Parathyroid adenoma (tissue), 2 donors: ENCODE measurements around the gene LPP.

Source experiments
- H2AFZ ChIP-seq: fragments of 300-600 bp; sonication (generic); one replicate; pipeline ENCODE4 v1.7.0; 2017; ENCODE audit warnings: antibody characterized with exemption, mild to moderate bottlenecking
- H3K27ac ChIP-seq: fragments of 300-600 bp; sonication (generic); one replicate; pipeline ENCODE4 v1.7.0; 2017
- H3K27me3 ChIP-seq: fragments of 300-600 bp; sonication (generic); one replicate; pipeline ENCODE4 v1.7.0; 2017; ENCODE audit warnings: low read length; ENCODE audit not compliant: control insufficient read depth, insufficient read depth
- H3K36me3 ChIP-seq: fragments of 300-600 bp; sonication (generic); one replicate; pipeline ENCODE4 v1.7.0; 2017; ENCODE audit warnings: low read length; ENCODE audit not compliant: control insufficient read depth, insufficient read depth
- H3K4me1 ChIP-seq: fragments of 300-600 bp; sonication (generic); one replicate; pipeline ENCODE4 v1.7.0; 2017; ENCODE audit warnings: control low read depth
- H3K4me2 ChIP-seq: fragments of 300-600 bp; sonication (generic); one replicate; pipeline ENCODE4 v1.7.0; 2017; ENCODE audit warnings: low read length
- H3K4me3 ChIP-seq: fragments of 300-600 bp; sonication (generic); one replicate; pipeline ENCODE4 v1.7.0; 2017; ENCODE audit warnings: low read depth, low read length
- H3K79me2 ChIP-seq: fragments of 300-600 bp; sonication (generic); one replicate; pipeline ENCODE4 v1.7.0; 2017; ENCODE audit warnings: control low read depth
- H3K9ac ChIP-seq: fragments of 300-600 bp; sonication (generic); one replicate; pipeline ENCODE4 v1.7.0; 2017; ENCODE audit warnings: mild to moderate bottlenecking
- H3K9me3 ChIP-seq: fragments of 300-600 bp; sonication (generic); one replicate; pipeline ENCODE4 v1.7.0; 2017; ENCODE audit warnings: low read length; ENCODE audit not compliant: control insufficient read depth
- TF ChIP-seq, protein P1 (sequence below): fragments of 300-600 bp; sonication (generic); IDR thresholded peaks from one replicate; pipeline ENCODE4 v1.7.0; 2017; ENCODE audit warnings: antibody characterized with exemption, mild to moderate bottlenecking
- donor health status: primary hyperparathyroidism.

Gene LPP

DNA sequence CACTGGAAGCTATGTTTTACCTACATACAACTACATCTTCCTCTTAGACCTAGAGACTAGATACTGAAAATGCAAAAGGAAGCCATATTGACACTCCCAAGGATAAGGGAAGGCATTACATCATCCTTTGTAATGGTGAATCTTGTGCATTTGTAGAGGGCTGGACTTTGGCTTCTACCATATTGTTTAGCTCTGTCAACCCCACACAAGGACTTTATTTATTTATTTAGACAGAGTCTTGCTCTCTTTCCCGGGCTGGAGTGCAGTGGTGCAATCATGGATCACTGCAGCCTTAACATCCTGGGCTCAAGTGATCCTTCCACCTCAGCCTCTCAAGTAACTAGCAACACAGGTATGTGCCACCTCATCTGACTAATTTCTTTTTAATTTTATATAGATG is 686.3 kb downstream of the LPP start:
- H3K9me3 ChIP-seq: no peaks in the 10 kb centered on the region
- H2AFZ ChIP-seq: no peak overlapping the region
- H3K4me2 ChIP-seq: no peak overlapping the region

DNA sequence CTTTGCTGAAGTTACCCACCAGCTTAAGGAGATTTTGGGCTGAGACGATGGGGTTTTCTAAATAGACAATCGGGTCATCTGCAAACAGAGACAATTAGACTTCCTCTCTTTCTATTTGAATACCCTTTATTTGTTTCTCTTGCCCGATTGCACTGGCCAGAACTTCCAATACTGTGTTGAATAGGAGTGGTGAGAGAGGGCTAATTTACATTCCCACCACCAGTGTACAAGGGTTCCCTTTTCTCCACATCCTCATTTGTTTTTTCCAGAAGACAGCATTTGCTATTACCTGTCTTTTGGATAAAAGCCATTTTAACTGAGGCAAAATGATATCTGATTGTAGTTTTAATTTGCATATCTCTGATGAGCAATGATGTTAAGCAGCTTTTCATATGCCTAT is 687.9 kb downstream of the LPP start:
- Histone ChIP-seq H3K79me2 (no peaks in the 10 kb centered on the region), H3K9me3 (no peaks in the 10 kb centered on the region), H3K36me3 (no peaks in the 10 kb centered on the region), H3K4me3 (no peak overlapping the region), H2AFZ (no peak overlapping the region), H3K4me1 (no peaks in the 10 kb centered on the region), H3K27ac (no peak overlapping the region), H3K4me2 (no peak overlapping the region), H3K9ac (no peak overlapping the region), H3K27me3 (no peaks in the 10 kb centered on the region)
- TF ChIP-seq, protein P1, sequence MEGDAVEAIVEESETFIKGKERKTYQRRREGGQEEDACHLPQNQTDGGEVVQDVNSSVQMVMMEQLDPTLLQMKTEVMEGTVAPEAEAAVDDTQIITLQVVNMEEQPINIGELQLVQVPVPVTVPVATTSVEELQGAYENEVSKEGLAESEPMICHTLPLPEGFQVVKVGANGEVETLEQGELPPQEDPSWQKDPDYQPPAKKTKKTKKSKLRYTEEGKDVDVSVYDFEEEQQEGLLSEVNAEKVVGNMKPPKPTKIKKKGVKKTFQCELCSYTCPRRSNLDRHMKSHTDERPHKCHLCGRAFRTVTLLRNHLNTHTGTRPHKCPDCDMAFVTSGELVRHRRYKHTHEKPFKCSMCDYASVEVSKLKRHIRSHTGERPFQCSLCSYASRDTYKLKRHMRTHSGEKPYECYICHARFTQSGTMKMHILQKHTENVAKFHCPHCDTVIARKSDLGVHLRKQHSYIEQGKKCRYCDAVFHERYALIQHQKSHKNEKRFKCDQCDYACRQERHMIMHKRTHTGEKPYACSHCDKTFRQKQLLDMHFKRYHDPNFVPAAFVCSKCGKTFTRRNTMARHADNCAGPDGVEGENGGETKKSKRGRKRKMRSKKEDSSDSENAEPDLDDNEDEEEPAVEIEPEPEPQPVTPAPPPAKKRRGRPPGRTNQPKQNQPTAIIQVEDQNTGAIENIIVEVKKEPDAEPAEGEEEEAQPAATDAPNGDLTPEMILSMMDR: no peak

More for the DNA sequence above, 686.3 kb downstream of the LPP start:
- H3K4me1 ChIP-seq: no peaks in the 10 kb centered on the region
- no peaks in the 10 kb centered on the region for H3K27me3 ChIP-seq
- no peak overlapping the region for H3K27ac ChIP-seq
- no peak overlapping the region for H3K9ac ChIP-seq
- no peak overlapping the region for H3K4me3 ChIP-seq
- H3K36me3 ChIP-seq: no peaks in the 10 kb centered on the region
- H3K79me2 ChIP-seq: no peaks in the 10 kb centered on the region
- TF ChIP-seq, protein P1: no peak

DNA sequence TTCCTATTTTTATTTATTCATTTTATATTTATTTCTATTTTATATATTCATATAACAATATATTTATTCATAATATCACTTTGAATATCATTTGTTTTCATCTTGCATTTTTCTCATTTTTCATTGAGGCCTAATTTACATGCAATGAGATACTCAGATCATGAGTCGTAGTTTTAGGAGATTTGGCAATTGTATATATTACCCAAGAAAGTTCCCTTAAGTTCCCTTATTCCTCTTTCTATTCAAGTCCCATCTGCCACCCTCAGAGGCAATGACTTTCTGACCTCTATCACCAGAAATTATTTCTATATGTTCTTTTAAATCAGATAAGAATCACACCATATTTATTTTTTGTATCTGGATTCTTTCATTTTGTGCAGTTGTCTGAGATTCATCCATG is 688.7 kb downstream of the LPP start:
- Histone ChIP-seq H2AFZ (no peak overlapping the region), H3K4me2 (no peak overlapping the region), H3K79me2 (no peaks in the 10 kb centered on the region), H3K9ac (no peak overlapping the region), H3K4me1 (no peaks in the 10 kb centered on the region), H3K27me3 (no peaks in the 10 kb centered on the region), H3K9me3 (no peaks in the 10 kb centered on the region), H3K4me3 (no peak overlapping the region), H3K27ac (no peak overlapping the region), H3K36me3 (no peaks in the 10 kb centered on the region)
- TF ChIP-seq, protein P1: no peak

DNA sequence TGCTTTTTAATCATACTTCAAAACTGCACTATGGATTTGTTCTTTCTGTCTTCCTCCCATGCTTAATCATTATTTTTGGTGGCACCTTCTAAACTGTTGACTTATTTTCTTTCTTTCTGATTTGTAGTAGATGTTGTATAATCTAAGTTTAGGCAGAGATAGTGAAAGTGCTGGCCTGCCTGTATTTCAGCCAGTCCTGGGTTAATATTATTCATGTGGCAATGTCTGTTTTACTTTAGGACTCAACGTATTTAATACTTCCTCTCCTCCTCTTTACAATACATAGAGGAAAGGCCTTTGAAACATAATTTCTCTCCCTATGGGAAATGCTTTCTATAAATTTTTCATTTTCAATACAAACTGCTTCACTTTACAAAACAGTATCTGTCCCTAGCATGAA is 690.1 kb downstream of the LPP start:
- H3K36me3 ChIP-seq: no peaks in the 10 kb centered on the region
- TF ChIP-seq, protein P1: no peak
- H2AFZ ChIP-seq: no peak overlapping the region
- no peaks in the 10 kb centered on the region for H3K4me1 ChIP-seq
- no peaks in the 10 kb centered on the region for H3K27me3 ChIP-seq
- no peaks in the 10 kb centered on the region for H3K9me3 ChIP-seq
- H3K27ac ChIP-seq: no peak overlapping the region
- no peaks in the 10 kb centered on the region for H3K79me2 ChIP-seq
- no peak overlapping the region for H3K9ac ChIP-seq
- no peak overlapping the region for H3K4me3 ChIP-seq
- H3K4me2 ChIP-seq: no peak overlapping the region

DNA sequence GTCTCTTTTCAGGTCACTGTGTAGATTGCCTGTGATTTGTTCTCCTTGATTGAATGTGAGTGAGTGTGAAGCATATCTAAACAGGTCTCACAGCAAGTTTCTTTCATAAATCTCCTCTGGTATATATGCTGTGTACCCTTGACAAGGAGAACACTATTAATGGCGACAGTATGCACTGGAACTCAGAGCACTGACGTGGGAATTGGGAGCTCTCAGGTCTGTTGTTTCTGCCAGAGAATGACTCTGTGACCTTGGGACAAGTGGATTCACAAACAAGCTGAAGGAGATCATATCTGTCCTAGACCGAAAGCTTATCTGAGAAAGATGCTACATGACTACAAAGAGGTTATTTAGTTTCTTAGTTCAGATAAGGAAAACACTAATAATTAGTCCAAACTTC is 691.6 kb downstream of the LPP start:
- TF ChIP-seq, protein P1: no peak
- no peaks in the 10 kb centered on the region for H3K27me3 ChIP-seq
- no peak overlapping the region for H3K4me3 ChIP-seq
- H3K27ac ChIP-seq: no peak overlapping the region
- H3K36me3 ChIP-seq: no peaks in the 10 kb centered on the region
- no peak overlapping the region for H3K9ac ChIP-seq
- H3K9me3 ChIP-seq: no peaks in the 10 kb centered on the region
- no peak overlapping the region for H2AFZ ChIP-seq
- no peaks in the 10 kb centered on the region for H3K79me2 ChIP-seq
- H3K4me2 ChIP-seq: no peak overlapping the region
- H3K4me1 ChIP-seq: no peaks in the 10 kb centered on the region
